Endothelial cell of umbilical vein (primary cell): Measurements from ENCODE around the gene NKD2.

Source experiments
- EZH2 ChIP-seq: IDR thresholded peaks from 2 replicates; pipeline ENCODE4 v1.6.1; 2012; ENCODE audit warnings: borderline replicate concordance, low read depth, mild to moderate bottlenecking, moderate library complexity, low read length, inconsistent platforms; ENCODE audit not compliant: severe bottlenecking
- GATA2 ChIP-seq: IDR thresholded peaks from 2 replicates; pipeline ENCODE4 v1.7.0; 2011; ENCODE audit warnings: low read depth, mild to moderate bottlenecking, moderate library complexity, mixed read lengths, low read length; ENCODE audit not compliant: insufficient read length, insufficient read depth
- POLR2A ChIP-seq: IDR thresholded peaks from 2 replicates; pipeline ENCODE4 v1.6.1; 2012; ENCODE audit warnings: low read depth, mild to moderate bottlenecking, control low read depth, low read length
- TF ChIP-seq, protein P1 (sequence below), 2 donors: IDR thresholded peaks; 1 replicate in 1 of 2; 2 replicates in 1 of 2; pipeline ENCODE4 v1.5.1; 2011; ENCODE audit warnings: low read length in 2 of 2, mild to moderate bottlenecking in 2 of 2, moderate library complexity in 2 of 2, control low read depth in 1 of 2, inconsistent platforms in 1 of 2, low read depth in 1 of 2; ENCODE audit not compliant: insufficient read depth in 1 of 2; ENCODE audit errors: extremely low read depth in 1 of 2

DNA sequence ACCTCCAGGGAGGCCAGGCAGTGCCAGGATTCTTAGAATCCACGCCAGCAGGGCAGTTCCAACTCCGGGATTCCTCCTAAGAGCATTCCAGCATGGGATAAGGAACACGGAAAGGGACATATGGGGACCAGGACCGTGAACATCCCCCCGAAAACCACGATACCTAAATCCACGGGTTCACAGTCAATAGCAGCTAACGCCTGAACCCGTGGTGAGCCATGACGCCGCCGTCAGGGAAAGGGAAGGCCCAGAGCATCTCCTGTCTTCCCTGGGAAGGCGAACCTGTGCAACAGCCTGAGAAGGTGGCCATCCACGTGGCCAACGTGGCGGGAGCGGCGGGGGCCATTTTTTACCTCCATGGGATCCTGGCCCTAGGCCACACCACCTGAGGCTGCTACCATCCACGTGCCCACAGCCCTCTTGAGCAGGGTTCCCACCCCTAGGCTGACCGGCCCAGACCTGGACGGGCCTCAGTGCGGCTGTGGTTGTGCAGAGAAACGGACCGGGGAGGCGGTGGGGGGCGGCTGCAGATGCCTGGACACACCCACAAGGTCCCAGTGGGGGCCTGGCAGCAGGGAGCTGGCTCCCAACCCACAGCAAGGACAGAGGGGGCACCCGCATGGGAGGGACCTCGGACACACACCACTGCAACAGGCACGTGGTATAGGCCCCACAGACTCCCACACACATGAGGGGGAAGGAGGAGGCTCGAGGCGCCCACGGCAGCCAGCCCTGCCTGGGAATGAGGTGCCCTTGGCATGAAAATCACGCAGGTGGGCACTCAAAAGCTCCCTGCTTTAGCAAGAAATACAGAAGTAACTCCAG lies 60.5 kb downstream of the NKD2 start:
- TF ChIP-seq, protein P1, sequence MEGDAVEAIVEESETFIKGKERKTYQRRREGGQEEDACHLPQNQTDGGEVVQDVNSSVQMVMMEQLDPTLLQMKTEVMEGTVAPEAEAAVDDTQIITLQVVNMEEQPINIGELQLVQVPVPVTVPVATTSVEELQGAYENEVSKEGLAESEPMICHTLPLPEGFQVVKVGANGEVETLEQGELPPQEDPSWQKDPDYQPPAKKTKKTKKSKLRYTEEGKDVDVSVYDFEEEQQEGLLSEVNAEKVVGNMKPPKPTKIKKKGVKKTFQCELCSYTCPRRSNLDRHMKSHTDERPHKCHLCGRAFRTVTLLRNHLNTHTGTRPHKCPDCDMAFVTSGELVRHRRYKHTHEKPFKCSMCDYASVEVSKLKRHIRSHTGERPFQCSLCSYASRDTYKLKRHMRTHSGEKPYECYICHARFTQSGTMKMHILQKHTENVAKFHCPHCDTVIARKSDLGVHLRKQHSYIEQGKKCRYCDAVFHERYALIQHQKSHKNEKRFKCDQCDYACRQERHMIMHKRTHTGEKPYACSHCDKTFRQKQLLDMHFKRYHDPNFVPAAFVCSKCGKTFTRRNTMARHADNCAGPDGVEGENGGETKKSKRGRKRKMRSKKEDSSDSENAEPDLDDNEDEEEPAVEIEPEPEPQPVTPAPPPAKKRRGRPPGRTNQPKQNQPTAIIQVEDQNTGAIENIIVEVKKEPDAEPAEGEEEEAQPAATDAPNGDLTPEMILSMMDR (IDR thresholded peaks at IDR 0.05; ENCODE audit: extremely low read depth in 1 of 2, insufficient read depth in 1 of 2, low read depth in 1 of 2, low read length in 2 of 2) = no peak
- TF ChIP-seq GATA2 (no peak), POLR2A (no peak), EZH2 (no peak)
